ENCODE measurements around the gene CBX4.
A peak's percentile ranks its signal among the peaks of the same experiment; 100 is the strongest.

DNA sequence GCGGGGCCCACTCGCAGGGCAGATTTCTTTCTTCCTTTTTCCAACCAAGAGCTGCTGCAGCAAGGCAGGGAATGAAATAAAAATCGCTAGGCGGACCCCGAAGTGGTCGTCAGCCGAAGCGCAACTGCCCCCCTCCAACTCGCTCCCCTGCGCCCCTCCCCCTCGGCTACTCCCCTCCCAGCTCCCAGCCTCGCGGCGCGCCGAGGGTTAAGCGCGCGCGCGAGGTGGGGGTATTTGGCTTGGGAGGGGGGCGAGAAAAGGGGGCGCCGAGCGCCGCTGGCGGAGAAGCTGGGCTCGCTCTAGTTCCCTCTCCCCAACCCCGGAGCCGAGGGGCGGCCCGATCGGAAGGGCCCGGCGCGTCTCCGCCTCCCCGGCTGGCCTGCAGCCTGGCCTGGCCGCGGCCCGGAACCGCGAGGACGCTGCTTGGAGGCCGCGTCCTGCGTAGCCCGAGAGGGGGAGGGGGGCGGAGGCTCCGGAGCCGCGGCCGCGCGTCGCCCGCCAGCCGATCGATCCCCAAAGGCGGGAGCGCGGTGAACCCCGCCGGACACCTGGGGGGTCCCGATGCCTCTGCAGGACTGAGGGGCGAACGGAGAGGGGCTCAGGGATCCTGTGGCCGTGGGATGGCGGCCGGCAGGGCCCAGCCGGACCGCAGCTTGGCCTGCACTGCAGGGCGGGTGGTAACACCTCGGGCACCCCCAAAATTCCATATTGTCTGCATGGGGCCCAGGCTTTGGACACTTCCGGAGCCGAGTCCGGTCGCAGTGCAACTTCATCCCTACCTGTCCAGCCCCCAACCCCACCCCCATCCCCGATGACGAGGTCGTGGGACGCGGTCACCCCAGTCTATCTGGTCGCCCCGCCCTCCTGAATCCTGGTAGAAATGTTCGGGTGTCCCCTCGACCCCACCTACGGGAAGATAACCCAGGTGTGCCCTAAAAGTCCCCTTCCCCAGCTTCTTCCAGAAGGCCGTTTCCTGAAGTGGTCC lies 4.9 kb upstream of the CBX4 start:
- TF ChIP-seq, protein P1, sequence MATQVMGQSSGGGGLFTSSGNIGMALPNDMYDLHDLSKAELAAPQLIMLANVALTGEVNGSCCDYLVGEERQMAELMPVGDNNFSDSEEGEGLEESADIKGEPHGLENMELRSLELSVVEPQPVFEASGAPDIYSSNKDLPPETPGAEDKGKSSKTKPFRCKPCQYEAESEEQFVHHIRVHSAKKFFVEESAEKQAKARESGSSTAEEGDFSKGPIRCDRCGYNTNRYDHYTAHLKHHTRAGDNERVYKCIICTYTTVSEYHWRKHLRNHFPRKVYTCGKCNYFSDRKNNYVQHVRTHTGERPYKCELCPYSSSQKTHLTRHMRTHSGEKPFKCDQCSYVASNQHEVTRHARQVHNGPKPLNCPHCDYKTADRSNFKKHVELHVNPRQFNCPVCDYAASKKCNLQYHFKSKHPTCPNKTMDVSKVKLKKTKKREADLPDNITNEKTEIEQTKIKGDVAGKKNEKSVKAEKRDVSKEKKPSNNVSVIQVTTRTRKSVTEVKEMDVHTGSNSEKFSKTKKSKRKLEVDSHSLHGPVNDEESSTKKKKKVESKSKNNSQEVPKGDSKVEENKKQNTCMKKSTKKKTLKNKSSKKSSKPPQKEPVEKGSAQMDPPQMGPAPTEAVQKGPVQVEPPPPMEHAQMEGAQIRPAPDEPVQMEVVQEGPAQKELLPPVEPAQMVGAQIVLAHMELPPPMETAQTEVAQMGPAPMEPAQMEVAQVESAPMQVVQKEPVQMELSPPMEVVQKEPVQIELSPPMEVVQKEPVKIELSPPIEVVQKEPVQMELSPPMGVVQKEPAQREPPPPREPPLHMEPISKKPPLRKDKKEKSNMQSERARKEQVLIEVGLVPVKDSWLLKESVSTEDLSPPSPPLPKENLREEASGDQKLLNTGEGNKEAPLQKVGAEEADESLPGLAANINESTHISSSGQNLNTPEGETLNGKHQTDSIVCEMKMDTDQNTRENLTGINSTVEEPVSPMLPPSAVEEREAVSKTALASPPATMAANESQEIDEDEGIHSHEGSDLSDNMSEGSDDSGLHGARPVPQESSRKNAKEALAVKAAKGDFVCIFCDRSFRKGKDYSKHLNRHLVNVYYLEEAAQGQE (IDR thresholded peaks at IDR 0.05; ENCODE audit: insufficient read depth in 1 of 2, low read depth in 2 of 2, low read length in 2 of 2), result no peak
- peak; percentile 79 for TF ChIP-seq FOXP2 (optimal IDR thresholded peaks at IDR 0.05; ENCODE audit: borderline replicate concordance, extremely low read depth, extremely low read length, insufficient read depth)
- no peak for TF ChIP-seq POLR2AphosphoS5 (IDR thresholded peaks at IDR 0.05; ENCODE audit: low read depth, low read length)
- TF ChIP-seq SIN3A (IDR thresholded peaks at IDR 0.05; ENCODE audit: borderline replicate concordance, insufficient read depth, low read length), result no peak
- TF ChIP-seq TAF1 (IDR thresholded peaks at IDR 0.05; ENCODE audit: borderline replicate concordance, insufficient read depth, low read length), result no peak
